Activated gamma-delta T cell (primary cell): ENCODE data around the gene MARK3.
"Not testable (repeated sequence)": the region's sequence is repeated elsewhere in the genome, so short reads cannot be mapped to it uniquely, and the experiment has no call there.

Experiments
- DNase-seq: peaks from one replicate; lab custom pipeline; 2025; lab: John Stamatoyannopoulos, UW

The MARK3 gene

DNA sequence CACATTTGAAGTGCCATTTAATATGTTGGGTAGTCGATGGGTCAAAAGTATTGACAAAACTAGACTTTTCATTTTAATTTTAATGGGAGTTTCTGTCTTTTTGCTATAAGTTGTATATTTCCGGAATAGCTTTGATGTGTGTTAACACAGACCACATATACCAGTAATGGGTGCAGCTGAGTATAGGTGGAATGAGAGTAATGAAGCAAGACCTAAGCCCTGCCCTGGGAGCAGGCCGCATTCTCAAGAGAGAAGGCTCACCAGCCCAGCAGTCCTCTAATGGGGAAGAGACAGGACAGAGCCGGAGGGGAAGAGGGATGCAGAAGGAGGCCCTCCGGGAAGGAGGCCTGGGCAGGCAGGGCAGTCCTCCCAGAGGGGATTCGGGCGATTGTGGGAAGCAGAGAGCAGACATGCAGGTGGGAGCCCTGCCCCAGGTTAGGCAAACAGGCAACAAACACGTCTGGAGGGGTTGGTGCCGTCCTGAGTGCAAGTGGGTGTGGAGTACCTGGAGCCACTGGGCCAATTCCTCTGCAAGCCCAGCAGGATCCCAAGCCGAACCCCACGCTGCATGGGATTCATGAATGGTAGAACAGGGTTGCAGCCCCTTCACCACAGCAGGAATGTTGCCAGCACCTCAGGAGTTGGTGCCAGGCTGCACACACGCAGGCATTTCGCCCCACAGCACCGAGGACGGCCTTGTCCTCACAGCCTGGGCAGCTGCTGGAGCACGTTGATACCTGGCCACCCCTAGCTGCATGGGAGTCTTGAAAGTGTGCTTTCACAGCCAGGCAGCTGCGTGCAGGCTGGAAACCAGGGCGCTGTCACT is 129.6 kb downstream of the MARK3 start:
- no peak for DNase-seq

DNA sequence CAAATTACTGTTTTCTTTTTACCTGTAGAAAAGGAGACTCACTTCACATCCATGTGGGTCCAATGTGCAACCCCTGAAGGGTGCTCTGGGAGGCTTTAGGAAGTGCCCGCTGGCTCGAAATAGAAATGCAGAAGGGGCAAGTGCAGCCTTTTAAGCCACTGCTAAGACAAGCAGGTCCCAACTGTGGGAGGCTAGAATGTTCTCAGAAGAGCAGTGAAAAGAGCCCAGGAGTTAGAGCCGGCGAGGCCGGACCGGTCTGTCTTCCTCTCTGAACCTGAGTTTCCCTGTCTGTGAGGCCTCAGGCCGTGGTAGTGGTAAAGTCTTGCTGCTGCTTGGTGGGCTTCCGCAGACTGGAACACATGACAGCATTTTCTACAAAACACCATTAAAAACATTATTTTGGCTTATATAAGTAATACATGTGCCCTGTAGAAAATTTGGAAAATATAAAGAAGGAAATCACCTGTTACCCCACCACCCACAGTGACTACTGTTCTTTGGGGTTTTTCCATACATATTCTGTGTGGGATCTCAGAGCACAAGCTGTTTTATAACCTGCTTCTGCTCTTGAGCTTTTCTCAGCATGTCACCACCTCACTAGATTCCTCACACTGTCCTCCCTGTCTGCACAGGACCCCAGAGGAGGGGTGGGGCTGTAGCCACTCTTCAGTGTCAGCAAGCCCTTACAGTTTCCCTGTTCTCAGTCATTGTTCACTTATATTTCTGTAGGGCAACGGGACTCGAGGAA is 131.4 kb downstream of the MARK3 start:
- no peak for DNase-seq

DNA sequence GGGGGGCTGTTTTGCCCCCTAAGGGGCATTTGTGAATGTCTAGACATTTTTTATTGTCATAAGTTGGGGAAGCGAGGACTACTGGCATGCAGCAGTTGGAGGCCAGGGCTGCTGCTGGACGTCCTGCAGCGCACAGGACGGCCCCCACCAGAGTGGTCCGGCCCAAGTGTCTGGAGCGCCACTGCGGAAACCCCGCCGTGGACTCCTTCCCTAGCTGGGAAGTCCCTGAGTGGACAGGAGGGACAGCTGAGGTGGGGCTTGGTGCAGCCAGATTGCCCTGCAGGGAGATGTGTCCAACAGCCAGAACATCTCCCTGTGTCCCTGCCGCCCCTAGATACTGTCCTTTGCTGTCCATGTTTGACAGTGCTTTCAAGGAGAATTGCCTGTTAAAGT is 132.0 kb downstream of the MARK3 start:
- no peak for DNase-seq

DNA sequence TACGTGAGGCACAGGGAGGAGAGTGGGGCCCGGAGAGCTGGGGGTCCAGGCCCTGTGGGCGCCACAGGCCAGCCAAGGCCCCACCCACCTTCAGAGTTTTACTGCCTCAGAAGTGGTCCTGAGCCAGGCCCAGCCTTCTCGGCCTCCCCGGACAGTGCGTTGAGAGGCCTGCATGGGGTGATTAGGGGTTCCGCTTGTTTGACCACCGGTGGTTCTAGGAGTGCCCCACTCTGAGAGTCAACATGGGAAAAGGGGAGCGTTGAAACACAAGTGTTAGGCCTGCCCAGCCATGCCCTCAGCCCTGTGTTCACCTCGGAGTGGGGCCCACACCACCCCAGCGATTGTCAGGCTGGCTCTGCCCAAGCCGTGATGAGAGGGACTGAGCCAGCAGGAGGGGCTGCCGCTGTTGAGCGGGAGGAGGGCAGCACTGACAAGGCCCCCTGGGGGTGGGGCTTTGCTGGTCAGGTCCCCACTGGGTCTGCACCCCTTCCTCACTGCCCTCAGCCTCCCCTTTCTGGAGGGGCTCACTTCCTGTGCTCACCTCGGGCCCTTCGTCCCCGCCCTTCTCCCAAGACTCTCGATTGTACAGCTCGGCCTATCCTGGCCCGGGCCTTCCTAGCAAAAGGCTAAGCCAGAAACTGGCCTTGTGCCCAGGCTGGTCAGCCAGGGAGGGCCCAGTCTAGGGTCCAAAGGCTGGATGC is 132.7 kb downstream of the MARK3 start:
- no peak for DNase-seq

DNA sequence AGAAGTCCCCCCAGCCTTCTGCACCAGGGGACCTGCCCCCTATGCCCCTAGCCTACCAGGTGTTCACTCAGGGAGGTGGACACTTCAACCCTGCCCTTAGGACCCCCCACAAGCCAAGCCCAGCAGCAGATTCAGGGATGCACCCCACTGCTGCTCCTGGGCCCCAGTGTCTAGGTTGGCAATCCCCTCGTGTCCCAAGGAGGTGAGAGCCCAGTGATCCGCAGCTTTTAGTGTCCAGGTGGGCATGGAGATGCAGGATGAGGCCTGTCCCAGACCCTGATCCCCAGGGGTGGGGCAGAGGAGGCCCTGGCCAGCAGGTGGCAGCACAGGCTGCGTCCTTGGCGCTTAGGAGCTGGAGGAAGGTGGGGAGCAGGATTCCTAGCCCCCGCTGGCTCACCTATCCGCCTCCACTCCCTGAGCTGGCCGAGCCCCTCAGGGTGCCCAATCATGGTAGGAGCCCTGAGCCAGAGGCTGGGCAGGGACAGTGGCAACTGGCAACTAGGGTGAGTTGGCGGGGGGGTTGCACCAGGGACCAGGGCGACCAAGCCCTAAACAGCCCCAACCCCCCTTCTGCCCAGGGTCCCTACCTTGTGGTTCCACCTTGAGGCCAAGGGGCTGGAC is 133.3 kb downstream of the MARK3 start:
- DNase-seq, result no peak

DNA sequence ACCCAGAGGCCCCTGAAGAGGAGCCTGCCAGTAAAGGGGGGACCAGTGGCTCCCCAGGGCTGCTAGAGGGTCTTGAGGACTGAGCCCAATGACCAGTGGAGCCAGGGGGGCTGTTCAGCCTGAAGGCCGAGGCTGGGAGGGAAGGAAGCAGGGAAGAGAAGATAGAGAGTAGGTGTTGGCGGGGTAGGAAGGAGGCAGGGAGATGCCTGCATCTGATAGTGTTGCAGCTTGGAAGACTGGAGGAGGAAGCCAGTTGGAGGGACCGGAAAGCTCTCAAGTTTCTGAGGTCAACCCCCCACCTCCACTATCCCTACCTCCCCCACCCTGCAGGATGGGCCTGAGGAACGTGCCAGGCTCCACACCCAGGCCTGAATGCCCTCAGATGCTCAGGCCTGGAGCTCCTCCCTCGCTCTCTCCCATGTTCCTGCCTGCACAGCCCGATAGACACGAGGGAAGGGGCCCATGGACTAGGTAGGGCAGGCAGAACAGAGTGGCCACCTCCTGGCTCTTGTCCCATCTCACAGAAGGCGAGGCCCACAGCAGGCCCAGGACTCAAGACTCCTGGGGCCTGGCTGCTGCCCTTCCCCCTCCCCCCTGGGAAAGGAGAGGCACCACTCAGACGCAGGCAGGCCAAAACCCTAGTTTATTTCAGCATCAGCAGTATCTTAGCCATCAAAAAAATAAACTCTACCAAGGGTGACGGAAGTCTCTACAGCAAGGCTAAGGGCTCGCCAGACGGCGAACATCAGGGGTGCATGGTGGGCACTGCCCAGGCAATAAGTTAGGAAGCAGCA is 134.0 kb downstream of the MARK3 start:
- no peak for DNase-seq

DNA sequence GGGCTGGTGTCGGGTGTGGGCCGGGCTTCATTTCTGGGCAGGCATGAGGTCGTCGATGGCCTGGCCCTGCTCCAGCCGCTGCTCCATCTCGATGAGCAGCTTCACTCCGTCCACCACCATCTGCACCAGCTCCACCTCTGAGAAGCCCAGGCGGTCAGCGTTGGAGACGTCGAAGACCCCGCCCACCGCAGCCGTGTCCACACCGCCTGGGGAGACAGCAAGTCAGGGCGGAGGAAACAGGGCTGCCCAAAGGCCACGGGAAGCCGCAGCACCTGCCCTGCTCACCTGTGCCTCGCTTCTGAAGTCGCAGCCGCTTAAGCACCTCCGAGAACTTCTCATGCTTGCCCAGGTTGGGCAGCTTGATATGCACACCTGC is 134.6 kb downstream of the MARK3 start:
- no peak for DNase-seq

DNA sequence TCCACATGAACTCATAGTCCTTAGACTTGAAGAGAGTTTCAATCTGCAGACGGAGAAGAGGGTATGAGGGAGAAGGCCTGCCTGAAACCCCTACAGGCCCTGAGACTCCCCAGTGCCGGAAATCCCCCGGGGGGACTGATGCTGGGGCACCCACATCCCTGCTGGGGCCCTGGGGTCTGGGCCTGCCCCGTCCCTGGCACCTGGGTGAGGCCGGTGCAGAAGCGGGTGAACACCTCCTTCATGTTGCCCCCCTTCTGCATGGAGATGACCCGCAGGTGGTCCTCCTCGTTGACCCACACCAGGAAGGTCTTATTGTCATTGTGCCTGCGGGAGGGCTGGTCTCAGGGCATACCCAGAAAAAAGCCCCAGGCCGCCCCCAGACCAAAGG is 135.0 kb downstream of the MARK3 start:
- no peak for DNase-seq

DNA sequence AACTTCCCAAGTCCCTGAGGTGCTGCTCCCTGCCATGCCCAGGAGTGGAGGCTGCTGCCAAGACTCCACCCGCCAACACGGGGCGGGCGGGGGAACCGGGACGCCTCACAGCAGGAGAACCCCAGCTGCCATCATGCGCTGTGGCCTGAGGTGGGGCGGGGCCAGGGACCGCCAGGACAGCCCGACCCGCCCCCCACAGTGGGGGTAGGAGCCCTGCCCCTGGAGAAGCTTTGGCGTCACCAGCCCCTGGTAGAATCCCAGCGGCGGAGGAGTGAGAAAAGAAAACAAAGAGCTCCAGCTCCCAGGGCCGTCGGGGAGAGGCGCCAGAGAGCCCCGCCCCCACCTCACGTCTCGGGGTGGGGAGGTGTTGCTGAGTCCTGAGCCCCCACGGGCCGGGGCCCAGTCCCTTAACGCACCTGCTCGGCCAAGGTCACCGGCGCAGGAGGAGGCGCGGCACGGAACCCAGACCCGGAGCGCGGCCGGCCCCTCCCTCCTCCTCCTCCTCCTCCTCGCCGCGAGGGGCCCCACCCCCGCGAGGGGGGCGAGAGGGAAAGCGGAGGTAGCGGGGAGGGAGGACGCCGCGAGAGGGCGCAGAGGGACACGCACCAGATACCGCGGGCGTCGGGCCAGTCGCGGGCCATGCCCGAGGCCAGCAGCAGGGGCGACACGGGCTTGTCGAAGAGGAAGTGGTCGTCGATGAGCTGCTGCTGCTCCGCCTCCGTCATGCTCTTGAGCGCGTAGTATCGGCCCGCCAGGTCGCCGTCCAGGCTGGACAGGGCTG is 135.6 kb downstream of the MARK3 start:
- DNase-seq, result peak; percentile 58

DNA sequence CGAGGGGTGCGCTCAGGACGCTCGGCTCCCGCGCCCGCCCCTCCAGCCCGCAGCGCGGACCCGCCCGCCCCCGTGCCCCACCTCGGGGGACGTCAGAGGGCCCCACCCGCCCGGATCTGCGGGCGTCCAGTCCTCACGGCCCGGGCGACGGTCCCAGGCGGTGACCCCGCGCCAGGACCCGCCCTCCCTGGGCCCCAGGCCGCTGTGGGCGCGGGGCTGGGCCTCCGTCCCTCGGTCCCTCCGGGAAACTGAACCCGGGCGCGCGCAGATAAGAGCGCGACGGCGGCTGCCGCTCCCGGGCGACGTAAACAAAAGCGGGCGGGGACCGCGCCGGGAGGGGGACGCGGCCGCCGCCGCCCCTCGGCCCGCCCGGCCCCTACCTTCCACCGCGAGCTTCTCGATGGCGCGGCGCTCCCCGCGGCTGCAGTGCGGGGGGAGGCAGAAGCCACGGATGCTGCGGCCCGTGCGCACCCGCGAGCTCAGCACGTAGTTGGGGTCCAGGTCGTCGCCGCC is 136.3 kb downstream of the MARK3 start:
- DNase-seq, result no peak

DNA sequence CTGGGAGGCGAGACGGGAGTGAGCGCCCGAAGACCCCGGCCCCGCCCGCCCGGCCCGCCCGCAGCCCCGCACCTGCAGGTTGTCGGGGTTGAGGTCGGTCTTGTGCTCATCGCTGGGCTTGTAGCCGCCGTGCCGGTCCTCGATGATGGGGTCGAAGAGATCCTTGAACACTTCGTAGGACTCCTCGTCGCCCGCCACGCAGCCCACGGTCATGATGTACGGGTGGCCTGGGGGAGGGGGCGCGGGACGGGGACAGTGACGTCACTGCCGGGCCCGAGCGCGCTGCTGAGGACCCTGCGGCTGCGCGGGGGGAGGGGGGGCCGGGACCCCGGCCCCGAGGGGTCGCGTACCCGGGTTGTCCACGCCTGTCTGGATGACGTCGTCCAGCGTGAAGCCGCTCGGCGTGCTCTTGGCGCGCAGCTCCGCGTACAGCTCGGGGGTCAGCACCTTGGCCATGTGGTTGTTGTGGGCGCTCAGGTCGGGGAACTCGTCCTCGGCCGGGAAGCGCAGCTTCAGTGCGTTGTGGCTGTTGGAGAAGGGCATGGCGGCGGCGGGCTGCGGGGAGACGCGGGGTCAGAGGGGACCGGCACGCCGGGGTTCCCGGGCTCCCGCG is 136.8 kb downstream of the MARK3 start:
- no peak for DNase-seq

DNA sequence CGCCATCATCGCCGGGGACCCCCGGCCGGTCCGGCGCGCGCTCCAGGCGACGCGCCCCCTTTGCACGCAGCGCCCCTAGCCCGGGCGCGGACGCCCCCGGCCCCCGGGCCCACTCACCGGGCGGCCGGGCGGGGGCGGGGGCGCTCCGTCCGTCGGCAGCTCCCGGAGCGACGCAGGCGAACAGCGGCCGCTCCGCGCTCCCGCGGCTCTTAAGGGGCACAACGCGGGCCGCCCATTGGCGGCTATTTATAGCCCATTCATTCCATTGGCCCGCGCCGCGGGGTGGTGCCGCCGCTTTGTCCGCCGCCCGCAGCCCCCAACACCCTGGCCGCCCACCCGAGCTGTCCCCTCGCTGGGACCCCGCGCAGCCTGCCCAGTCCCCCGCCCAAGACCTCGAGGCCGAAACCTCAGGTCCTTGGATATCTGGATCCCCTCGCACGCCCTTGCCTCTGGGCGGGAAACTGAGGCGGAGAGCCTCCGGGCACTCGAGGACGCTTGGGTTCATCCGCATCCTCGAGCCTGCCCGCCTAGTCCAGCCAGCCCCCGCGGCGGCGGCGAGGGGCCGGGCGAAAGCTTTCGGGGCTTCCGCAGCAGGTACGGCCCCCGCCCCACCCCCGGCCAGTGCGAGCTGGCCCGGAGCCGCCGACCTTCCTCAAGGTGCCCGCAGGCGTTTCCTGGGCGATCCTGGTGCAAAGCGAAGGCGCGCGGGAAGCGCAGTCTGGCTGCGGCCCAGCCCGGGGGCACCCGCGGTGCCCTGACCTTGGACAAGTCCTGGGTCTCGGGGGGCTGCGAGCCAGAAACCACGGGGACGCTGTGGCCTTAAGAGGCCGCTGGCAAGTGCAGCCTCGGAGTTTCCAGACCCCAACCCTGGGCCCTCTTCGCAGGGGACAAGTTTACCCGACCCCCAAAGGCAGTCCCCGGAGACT is 137.7 kb downstream of the MARK3 start, which contains the start of gene CKB:
Gene CKB, minus strand, starts transcription at position 182 of the 926 bp plus-strand sequence. CDS start 337 bp downstream, outside the sequence.
- no peak for DNase-seq

DNA sequence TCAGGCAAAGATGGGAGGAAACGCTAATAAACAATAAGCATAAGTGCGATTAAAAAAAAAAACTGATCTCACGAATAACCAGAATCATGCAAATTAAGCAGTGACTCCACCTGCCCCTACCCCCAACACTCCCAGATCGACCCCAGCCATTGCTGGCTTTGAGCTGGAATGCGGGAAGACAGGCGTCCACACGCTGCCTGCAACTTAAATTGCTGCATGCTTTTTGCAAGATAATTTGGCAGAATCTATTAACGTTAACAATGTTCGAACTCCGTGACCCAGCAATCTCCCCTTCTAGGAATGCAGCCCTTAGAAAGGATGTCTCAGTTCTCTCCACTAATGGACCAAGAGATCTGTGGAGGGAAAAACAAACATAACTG is 138.3 kb downstream of the MARK3 start:
- DNase-seq, result no peak

DNA sequence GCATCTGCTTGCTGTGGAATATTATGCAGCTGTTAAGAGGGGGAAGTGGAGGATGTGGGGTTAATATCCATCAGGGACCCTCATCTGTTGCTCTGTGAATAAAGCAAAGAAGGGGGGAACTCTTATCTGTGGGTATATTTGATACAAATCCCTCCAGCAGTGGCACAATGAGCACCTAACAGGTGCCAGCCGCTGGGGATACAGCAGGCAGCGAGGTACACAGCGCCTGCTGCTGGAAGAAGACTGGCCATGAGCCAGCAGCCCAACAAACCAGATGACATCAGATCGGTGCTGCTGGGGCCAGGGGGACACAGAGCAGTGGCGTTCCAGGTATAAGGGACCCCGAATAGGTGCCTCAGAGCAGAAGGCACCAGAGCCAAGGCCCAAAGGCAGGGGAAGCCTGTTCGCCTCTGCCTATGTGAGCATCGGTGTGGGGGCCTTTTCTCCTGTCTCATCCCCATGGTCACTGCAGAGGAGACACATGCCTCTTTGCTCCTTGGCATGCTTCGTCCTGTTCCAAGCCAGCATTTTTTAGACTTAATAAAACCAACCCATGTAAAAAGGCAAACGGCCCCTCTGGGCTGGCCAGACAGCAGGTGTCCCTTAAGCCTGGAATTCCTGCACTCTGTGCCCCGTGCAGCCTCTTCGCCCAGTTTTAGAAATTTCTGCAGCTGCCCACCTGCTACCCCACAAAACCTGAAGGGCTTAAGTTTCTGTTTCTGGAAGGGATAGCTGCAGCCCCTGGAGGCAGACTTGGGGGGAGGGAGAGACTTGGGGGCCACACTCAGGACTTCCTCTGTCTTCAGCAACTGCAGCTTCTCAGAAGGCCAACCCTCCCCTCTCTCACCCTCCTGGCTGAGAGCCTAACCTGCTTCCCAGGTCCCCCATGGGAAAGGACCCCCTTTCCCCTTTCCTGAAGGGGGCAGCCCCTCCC is 139.1 kb downstream of the MARK3 start:
- no peak for DNase-seq

DNA sequence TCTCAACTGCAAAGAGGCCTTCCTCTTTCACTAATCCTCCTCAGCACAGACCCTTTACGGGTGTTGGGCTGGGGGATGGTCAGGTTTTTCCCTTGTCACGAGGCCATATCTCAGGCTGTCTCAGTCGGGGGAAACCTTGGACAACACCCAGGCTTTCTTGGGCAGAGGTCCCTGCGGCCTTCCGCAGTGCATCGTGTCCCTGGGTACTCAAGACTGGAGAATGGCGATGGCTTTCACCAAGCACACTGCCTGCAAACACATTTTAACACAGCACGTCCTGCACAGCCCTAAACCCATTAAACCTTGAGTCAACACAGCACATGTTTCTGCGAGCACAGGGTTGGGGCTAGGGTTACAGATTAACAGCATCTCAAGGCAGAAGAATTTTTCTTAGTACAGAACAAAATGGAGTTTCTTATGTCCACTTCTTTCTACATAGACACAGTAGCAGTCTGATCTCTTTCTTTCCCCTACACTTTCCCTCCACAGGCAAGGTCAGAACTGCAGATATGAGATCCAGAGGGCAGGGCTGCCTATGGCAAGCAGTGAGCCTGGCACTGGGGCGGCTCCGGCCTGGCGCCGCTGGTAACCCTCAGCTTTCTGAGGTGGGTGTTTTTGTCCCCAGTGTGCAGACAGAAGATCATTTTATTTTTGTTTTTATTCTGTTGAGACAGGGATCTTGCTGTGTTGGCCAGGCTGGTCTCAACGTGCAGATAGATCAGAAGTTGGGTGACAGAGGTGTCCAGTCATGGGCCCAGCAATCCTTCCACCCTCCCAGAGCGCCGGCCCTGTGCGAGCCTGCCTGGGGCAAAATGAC is 140.4 kb downstream of the MARK3 start:
- not testable (repeated sequence) for DNase-seq

DNA sequence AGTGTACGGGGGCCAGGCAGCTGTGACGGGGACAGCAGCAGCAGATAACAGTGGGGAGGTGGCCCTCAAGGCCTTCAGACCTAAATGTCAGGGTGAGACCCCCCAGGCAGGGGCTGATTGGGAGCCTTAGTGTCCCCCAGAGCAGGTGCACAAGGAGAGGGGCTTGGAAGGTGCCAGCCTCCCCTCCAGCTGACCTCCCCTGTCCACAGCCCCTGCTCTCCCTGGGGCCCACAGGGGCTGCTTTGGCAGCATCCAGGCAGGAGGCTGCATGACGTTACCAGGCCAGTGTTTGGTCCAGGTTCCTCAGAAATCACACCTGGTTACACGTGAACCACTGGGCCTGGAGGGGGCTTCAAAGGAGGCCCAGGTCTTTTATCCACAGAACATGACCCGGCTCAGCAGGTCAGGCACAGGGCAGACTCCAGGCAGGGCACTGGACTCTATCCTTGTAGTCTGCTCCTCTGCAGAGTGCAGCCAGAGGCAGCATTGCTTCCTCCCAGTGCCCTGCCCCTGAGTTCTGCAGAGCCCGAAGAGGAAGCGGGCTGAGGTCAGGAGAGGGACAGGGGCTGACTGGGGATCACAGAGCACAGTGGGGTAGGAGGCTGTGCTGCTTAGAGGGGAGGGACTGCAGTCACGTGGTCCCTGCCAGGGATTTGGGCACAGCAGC is 141.2 kb downstream of the MARK3 start:
- DNase-seq, result no peak
